Neural cell (in vitro differentiated cells): ENCODE measurements around the gene TMEM186. TPM values are rescaled to one million over a fixed set of nuclear protein-coding genes. Genes with fewer than 3 reads are reported as not detected.

Experiments used
- polyA plus RNA-seq: library from polyadenylated mRNA; depleted of rRNA; stranded (reverse); fragments of >200 nt; gene quantifications from 2 replicates; pipeline ENCODE4 v1.2.3, GENCODE V29; 2014

Gene TMEM186
- polyA plus RNA-seq, 1 donor from 2014 or later, result 7.7 TPM

Other genes with a start within 250 kb of the TMEM186 start
- 0.62 TPM in 1 of 2 replicates, not detected in the other for gene TMEM114, start 207.1 kb downstream of the TMEM186 start, polyA plus RNA-seq
- 51.3 and 64.5 TPM in 2 replicates for gene METTL22, start 175.9 kb downstream of the TMEM186 start, polyA plus RNA-seq
- gene ABAT, start 123.0 kb downstream of the TMEM186 start, polyA plus RNA-seq, result 125 and 132 TPM in 2 replicates
- 13.9 and 20.2 TPM in 2 replicates for gene PMM2, start 200 bp upstream of the TMEM186 start, polyA plus RNA-seq
- gene CARHSP1, start 71.4 kb upstream of the TMEM186 start, polyA plus RNA-seq, result 102 and 124 TPM in 2 replicates
- not detected in 2 replicates for gene LITAFD, start 84.7 kb upstream of the TMEM186 start, polyA plus RNA-seq
- 49.9 and 52.5 TPM in 2 replicates for gene USP7, start 166.3 kb upstream of the TMEM186 start, polyA plus RNA-seq